Right lobe of liver (tissue), 4 donors: ENCODE results near the gene DOK6.

ENCODE experiments used
- CTCF ChIP-seq, 4 donors: fragments of 200-600 bp in 3 of 4; fragments of 450-650 bp in 1 of 4; IDR thresholded peaks; one replicate each; pipeline versions ENCODE4 v1.5.1 to v1.8.0; 2016 to 2022; ENCODE audit warnings: antibody characterized with exemption in 4 of 4, mild to moderate bottlenecking in 2 of 4
- POLR2A ChIP-seq: fragments of 450-650 bp; IDR thresholded peaks from one replicate; pipeline ENCODE4 v1.6.1; 2017; ENCODE audit warnings: antibody characterized with exemption, mild to moderate bottlenecking
- donor health status: DM: no; HTN: no; CAD: no.
- donor health status: DM: no; HTN: no; CAD: no.
- donor health status: DM: no; HTN: yes; CAD: no.

GRCh38 chr18:69889009-69889408 is 488.3 kb downstream of the DOK6 start:
- no peak for TF ChIP-seq CTCF (IDR thresholded peaks at IDR 0.05)
- no peak for TF ChIP-seq POLR2A
